Esophagus squamous epithelium (tissue), 4 donors: ENCODE results near the gene CAND2.

Source experiments
- CTCF ChIP-seq, 6 experiments: fragments of 450-650 bp in 4 of 6; fragments of 200-600 bp in 2 of 6; sonication (generic) in 2 of 6; IDR thresholded peaks; one replicate each; pipeline ENCODE4 v1.5.1; 2016 to 2019; ENCODE audit warnings: antibody characterized with exemption in 6 of 6, mild to moderate bottlenecking in 4 of 6, moderate library complexity in 4 of 6
- POLR2A ChIP-seq, 4 donors: fragments of 450-650 bp; IDR thresholded peaks; one replicate each; pipeline ENCODE4 v1.6.1; 2017; ENCODE audit warnings: antibody characterized with exemption in 4 of 4, mild to moderate bottlenecking in 4 of 4, moderate library complexity in 3 of 4

GRCh38 chr3:12829886-12830784 is 33.7 kb downstream of the CAND2 start:
- TF ChIP-seq CTCF (IDR thresholded peaks at IDR 0.05) (no peak), POLR2A (IDR thresholded peaks at IDR 0.05) (no peak)
